ENCODE results near the gene EMILIN2. TPM values are rescaled to one million over a fixed set of nuclear protein-coding genes. Genes with fewer than 3 reads are reported as not detected.

EMILIN2 gene
- polyA plus RNA-seq, 4 donors: 1.1 to 29.9 (median 8.6) TPM

DNA sequence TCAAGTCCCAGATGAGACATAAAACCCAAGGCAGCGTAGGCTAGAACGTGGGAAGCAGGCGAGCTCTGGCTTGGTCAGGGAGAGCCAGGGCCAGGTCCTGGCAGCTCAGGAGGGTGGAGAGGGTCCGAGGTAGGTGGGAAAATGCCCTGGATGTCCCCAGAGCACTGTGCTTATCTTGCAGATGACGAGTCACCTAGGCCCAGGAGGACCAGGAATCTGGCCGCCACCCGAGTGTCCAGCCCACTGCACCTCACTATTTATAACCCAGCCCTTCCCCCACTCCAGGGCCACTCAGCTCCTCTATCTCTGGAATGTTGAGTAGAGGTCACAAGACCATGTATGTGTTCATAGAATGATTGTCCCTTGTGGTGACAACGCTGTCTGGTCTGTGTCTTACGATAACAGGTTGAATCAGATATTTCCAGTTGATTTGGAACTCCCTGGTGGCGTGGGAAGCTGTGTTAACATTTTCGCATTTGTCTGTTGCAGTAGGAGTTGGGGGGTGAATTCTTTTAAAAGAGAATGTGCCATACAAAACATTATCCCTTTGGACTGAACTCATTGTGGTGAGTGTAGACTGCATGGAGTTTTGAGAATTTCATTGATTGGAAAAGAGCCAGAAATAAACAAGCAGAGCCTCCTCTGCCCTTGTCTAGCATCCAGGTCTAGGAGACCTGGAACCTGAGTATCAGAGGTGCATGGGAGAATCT, 47.5 kb downstream of the EMILIN2 start:
- Histone ChIP-seq H3K4me1 (ENCODE audit: control insufficient read depth in 3 of 3, insufficient read depth in 2 of 3, low read depth in 1 of 3, low read length in 2 of 3) (peaks cover 0 to 13% (median 0%) of the 10 kb centered on the region in 3 donors), H3K27me3 (ENCODE audit: control insufficient read depth in 3 of 3, insufficient read depth in 3 of 3, low read length in 3 of 3) (no peaks in the 10 kb centered on the region), H3K9me3 (ENCODE audit: control insufficient read depth in 2 of 2, insufficient read depth in 1 of 2, low read depth in 1 of 2, low read length in 1 of 2) (peaks cover 0 to 12% of the 10 kb centered on the region in 2 donors), H3K36me3 (ENCODE audit: control insufficient read depth in 3 of 3, insufficient read depth in 2 of 3, low read depth in 1 of 3, low read length in 3 of 3) (peaks cover 0 to 2% (median 0%) of the 10 kb centered on the region in 3 donors), H3K27ac (ENCODE audit: low read depth in 1 of 3, low read length in 2 of 3) (peak overlapping the region in 1 of 3 donors; percentile 26), H3K4me3 (ENCODE audit: low read depth in 1 of 3, low read length in 3 of 3) (no peak overlapping the region)
- FAIRE-seq (no peak), DNase-seq (peak in 1 of 2 donors; percentile 69)
- 73 to 80% (median 76%) methylated on average over 11 of the region's 11 CpGs for WGBS, 3 donors

- Histone ChIP-seq H3K4me3 (ENCODE audit: low read depth in 1 of 3, low read length in 3 of 3) (no peak overlapping the region), H3K9me3 (ENCODE audit: control insufficient read depth in 2 of 2, insufficient read depth in 1 of 2, low read depth in 1 of 2, low read length in 1 of 2) (peaks cover 0 to 12% of the 10 kb centered on the region in 2 donors), H3K36me3 (ENCODE audit: control insufficient read depth in 3 of 3, insufficient read depth in 2 of 3, low read depth in 1 of 3, low read length in 3 of 3) (peaks cover 0 to 2% (median 0%) of the 10 kb centered on the region in 3 donors), H3K27me3 (ENCODE audit: control insufficient read depth in 3 of 3, insufficient read depth in 3 of 3, low read length in 3 of 3) (no peaks in the 10 kb centered on the region), H3K27ac (ENCODE audit: low read depth in 1 of 3, low read length in 2 of 3) (no peak overlapping the region), H3K4me1 (ENCODE audit: control insufficient read depth in 3 of 3, insufficient read depth in 2 of 3, low read depth in 1 of 3, low read length in 2 of 3) (peaks cover 0 to 13% (median 0%) of the 10 kb centered on the region in 3 donors)
- FAIRE-seq (no peak), DNase-seq (no peak)
- WGBS, 3 donors: 58 to 76% (median 59%) methylated on average over 2 of the region's 2 CpGs
Measured at GRCh38 chr18:2894841-2895370, 48.1 kb downstream of the EMILIN2 start.

DNA sequence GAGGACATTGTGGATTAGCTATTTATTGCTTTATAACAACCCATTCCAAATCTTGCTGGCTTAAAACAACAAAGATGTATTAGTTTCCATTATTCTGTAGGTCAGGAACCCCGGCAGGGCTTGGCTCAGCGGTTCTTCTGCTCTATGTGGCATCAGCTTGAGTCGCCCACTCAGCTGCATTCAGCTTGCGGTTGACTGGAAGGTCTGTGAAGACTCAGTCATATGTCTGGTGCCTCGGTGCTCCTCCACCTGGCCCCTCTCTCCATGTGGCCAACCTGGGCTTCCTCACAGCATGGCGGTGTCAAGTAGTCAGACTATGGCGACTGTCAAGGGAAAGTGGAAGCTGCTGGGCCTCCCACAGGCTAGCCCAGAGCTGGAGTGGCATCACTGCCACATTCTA, 48.6 kb downstream of the EMILIN2 start:
- Histone ChIP-seq H3K9me3 (ENCODE audit: control insufficient read depth in 2 of 2, insufficient read depth in 1 of 2, low read depth in 1 of 2, low read length in 1 of 2) (peaks cover 0 to 12% of the 10 kb centered on the region in 2 donors), H3K4me1 (ENCODE audit: control insufficient read depth in 3 of 3, insufficient read depth in 2 of 3, low read depth in 1 of 3, low read length in 2 of 3) (peaks cover 0 to 13% (median 0%) of the 10 kb centered on the region in 3 donors), H3K27me3 (ENCODE audit: control insufficient read depth in 3 of 3, insufficient read depth in 3 of 3, low read length in 3 of 3) (no peaks in the 10 kb centered on the region), H3K27ac (ENCODE audit: low read depth in 1 of 3, low read length in 2 of 3) (no peak overlapping the region), H3K4me3 (ENCODE audit: low read depth in 1 of 3, low read length in 3 of 3) (no peak overlapping the region), H3K36me3 (ENCODE audit: control insufficient read depth in 3 of 3, insufficient read depth in 2 of 3, low read depth in 1 of 3, low read length in 3 of 3) (peaks cover 0 to 2% (median 0%) of the 10 kb centered on the region in 3 donors)
- 90 to 95% (median 94%) methylated on average over 7 of the region's 7 CpGs for WGBS, 3 donors
- FAIRE-seq (no peak), DNase-seq (no peak)

GRCh38 chr18:2896990-2897389, 50.2 kb downstream of the EMILIN2 start:
- no peak overlapping the region for H3K4me3 ChIP-seq (ENCODE audit: low read depth in 1 of 3, low read length in 3 of 3)
- H3K9me3 ChIP-seq (ENCODE audit: control insufficient read depth in 2 of 2, insufficient read depth in 1 of 2, low read depth in 1 of 2, low read length in 1 of 2): peaks cover 0 to 9% of the 10 kb centered on the region in 2 donors
- H3K36me3 ChIP-seq (ENCODE audit: control insufficient read depth in 3 of 3, insufficient read depth in 2 of 3, low read depth in 1 of 3, low read length in 3 of 3): peaks cover 0 to under 1% (median 0%) of the 10 kb centered on the region in 3 donors
- no peak for DNase-seq
- H3K4me1 ChIP-seq (ENCODE audit: control insufficient read depth in 3 of 3, insufficient read depth in 2 of 3, low read depth in 1 of 3, low read length in 2 of 3): peaks cover 0 to 13% (median 0%) of the 10 kb centered on the region in 3 donors
- 82 to 87% (median 82%) methylated on average over 4 of the region's 4 CpGs for WGBS, 3 donors
- no peak overlapping the region for H3K27ac ChIP-seq (ENCODE audit: low read depth in 1 of 3, low read length in 2 of 3)
- no peaks in the 10 kb centered on the region for H3K27me3 ChIP-seq (ENCODE audit: control insufficient read depth in 3 of 3, insufficient read depth in 3 of 3, low read length in 3 of 3)
- no peak for FAIRE-seq

DNA sequence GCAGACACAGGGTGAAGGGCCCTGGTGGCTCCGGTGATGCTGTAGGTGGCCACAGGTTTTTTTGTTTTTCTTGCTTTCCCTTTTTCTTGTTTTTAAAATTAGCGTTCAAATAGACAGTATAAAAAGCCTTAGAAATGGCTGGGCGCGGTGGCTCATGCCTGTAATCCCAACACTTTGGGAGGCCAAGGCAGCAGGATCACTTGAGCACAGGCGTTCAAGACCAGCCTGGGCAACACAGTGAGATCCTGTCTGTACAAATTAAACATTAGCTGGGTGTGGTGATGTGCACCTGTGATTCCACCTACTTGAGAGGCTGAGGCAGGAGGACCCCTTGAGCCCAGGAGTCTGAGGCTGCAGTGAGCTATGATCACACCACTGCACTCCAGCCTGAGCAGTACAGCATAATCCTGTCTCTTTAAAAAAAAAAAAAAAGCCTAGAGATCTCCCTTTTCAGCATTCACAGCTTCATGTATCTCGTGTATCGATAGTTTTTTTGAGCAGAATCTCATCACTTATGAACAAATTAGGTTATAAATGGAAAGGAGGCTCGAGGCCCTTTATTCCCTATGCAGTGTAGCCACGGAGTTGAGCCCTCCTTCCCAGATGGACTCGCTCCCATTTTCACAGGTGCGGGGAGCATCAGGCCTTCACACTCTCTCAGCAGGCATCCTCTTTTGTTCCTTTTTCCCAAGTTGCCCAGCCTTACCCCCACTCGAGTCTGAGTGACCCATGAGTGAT, 50.8 kb downstream of the EMILIN2 start:
- 82 to 87% (median 86%) methylated on average over 12 of the region's 12 CpGs for WGBS, 3 donors
- H3K4me1 ChIP-seq (ENCODE audit: control insufficient read depth in 3 of 3, insufficient read depth in 2 of 3, low read depth in 1 of 3, low read length in 2 of 3): peaks cover 0 to 13% (median 0%) of the 10 kb centered on the region in 3 donors
- H3K27me3 ChIP-seq (ENCODE audit: control insufficient read depth in 3 of 3, insufficient read depth in 3 of 3, low read length in 3 of 3): no peaks in the 10 kb centered on the region
- no peak for DNase-seq
- H3K4me3 ChIP-seq (ENCODE audit: low read depth in 1 of 3, low read length in 3 of 3): no peak overlapping the region
- no peak for FAIRE-seq
- peaks cover 0 to 9% of the 10 kb centered on the region in 2 donors for H3K9me3 ChIP-seq (ENCODE audit: control insufficient read depth in 2 of 2, insufficient read depth in 1 of 2, low read depth in 1 of 2, low read length in 1 of 2)
- no peak overlapping the region for H3K27ac ChIP-seq (ENCODE audit: low read depth in 1 of 3, low read length in 2 of 3)
- H3K36me3 ChIP-seq (ENCODE audit: control insufficient read depth in 3 of 3, insufficient read depth in 2 of 3, low read depth in 1 of 3, low read length in 3 of 3): no peaks in the 10 kb centered on the region

GRCh38 chr18:2898186-2898640, 51.4 kb downstream of the EMILIN2 start:
- Histone ChIP-seq H3K36me3 (ENCODE audit: control insufficient read depth in 3 of 3, insufficient read depth in 2 of 3, low read depth in 1 of 3, low read length in 3 of 3) (no peaks in the 10 kb centered on the region), H3K27me3 (ENCODE audit: control insufficient read depth in 3 of 3, insufficient read depth in 3 of 3, low read length in 3 of 3) (no peaks in the 10 kb centered on the region), H3K4me3 (ENCODE audit: low read depth in 1 of 3, low read length in 3 of 3) (no peak overlapping the region), H3K9me3 (ENCODE audit: control insufficient read depth in 2 of 2, insufficient read depth in 1 of 2, low read depth in 1 of 2, low read length in 1 of 2) (peaks cover 0 to 9% of the 10 kb centered on the region in 2 donors), H3K27ac (ENCODE audit: low read depth in 1 of 3, low read length in 2 of 3) (no peak overlapping the region), H3K4me1 (ENCODE audit: control insufficient read depth in 3 of 3, insufficient read depth in 2 of 3, low read depth in 1 of 3, low read length in 2 of 3) (peaks cover 0 to 13% (median 0%) of the 10 kb centered on the region in 3 donors)
- DNase-seq (no peak), FAIRE-seq (no peak)
- 59 to 71% (median 68%) methylated on average over 6 of the region's 6 CpGs for WGBS, 3 donors

GRCh38 chr18:2900684-2901422, 54.0 kb downstream of the EMILIN2 start:
- no peak overlapping the region for H3K4me3 ChIP-seq (ENCODE audit: low read depth in 1 of 3, low read length in 3 of 3)
- H3K27me3 ChIP-seq (ENCODE audit: control insufficient read depth in 3 of 3, insufficient read depth in 3 of 3, low read length in 3 of 3): no peaks in the 10 kb centered on the region
- H3K36me3 ChIP-seq (ENCODE audit: control insufficient read depth in 3 of 3, insufficient read depth in 2 of 3, low read depth in 1 of 3, low read length in 3 of 3): no peaks in the 10 kb centered on the region
- H3K27ac ChIP-seq (ENCODE audit: low read depth in 1 of 3, low read length in 2 of 3): no peak overlapping the region
- FAIRE-seq (no peak), DNase-seq (no peak)
- 77 to 86% (median 85%) methylated on average over 8 of the region's 8 CpGs for whole genome bisulfite sequencing, 3 donors
- peaks cover 0 to 1% of the 10 kb centered on the region in 2 donors for H3K9me3 ChIP-seq (ENCODE audit: control insufficient read depth in 2 of 2, insufficient read depth in 1 of 2, low read depth in 1 of 2, low read length in 1 of 2)
- no peaks in the 10 kb centered on the region for H3K4me1 ChIP-seq (ENCODE audit: control insufficient read depth in 3 of 3, insufficient read depth in 2 of 3, low read depth in 1 of 3, low read length in 2 of 3)
